SJCRH30 (cell line): Measurements from ENCODE around the gene TNMD. TPM values are rescaled to one million over a fixed set of nuclear protein-coding genes. Genes with fewer than 3 reads are reported as not detected.

Source experiments
- total RNA-seq: library from RNA; depleted of rRNA; stranded (reverse); fragments of >200 nt; shearing (Covaris generic); gene quantifications from 2 replicates; pipeline ENCODE4 v1.2.3, GENCODE V29; 2014; rRNA removed

Gene TNMD
- total RNA-seq, 1 experiment from 2014 or later, result not detected

Other genes starting within 250 kb of the TNMD start
- gene PCDH19, start 174.7 kb upstream of the TNMD start, total RNA-seq, result 0.30 TPM in 2 replicates
- 58.8 and 61.7 TPM in 2 replicates for gene TSPAN6, start 51.9 kb downstream of the TNMD start, total RNA-seq
- 0.97 and 1.3 TPM in 2 replicates for gene SRPX2, start 59.3 kb downstream of the TNMD start, total RNA-seq
- gene SYTL4, start 147.2 kb downstream of the TNMD start, total RNA-seq, result not detected in 2 replicates
- 37.5 and 38.6 TPM in 2 replicates for gene CSTF2, start 235.5 kb downstream of the TNMD start, total RNA-seq